ENCODE results near the gene CLCF1.

- TF ChIP-seq, protein P1, sequence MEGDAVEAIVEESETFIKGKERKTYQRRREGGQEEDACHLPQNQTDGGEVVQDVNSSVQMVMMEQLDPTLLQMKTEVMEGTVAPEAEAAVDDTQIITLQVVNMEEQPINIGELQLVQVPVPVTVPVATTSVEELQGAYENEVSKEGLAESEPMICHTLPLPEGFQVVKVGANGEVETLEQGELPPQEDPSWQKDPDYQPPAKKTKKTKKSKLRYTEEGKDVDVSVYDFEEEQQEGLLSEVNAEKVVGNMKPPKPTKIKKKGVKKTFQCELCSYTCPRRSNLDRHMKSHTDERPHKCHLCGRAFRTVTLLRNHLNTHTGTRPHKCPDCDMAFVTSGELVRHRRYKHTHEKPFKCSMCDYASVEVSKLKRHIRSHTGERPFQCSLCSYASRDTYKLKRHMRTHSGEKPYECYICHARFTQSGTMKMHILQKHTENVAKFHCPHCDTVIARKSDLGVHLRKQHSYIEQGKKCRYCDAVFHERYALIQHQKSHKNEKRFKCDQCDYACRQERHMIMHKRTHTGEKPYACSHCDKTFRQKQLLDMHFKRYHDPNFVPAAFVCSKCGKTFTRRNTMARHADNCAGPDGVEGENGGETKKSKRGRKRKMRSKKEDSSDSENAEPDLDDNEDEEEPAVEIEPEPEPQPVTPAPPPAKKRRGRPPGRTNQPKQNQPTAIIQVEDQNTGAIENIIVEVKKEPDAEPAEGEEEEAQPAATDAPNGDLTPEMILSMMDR (IDR thresholded peaks at IDR 0.05): no peak
- TF ChIP-seq POLR2A (IDR thresholded peaks at IDR 0.05): no peak
These were observed 15.3 kb downstream of the CLCF1 start for GRCh38 chr11:67357831-67358670.

Measured in lower leg skin (tissue), 3 donors.